HG02884 (cell line): ENCODE data around the gene MAPK12.
"Not testable (repeated sequence)": the region's sequence is repeated elsewhere in the genome, so short reads cannot be mapped to it uniquely, and the experiment has no call there.

Experiments
- ATAC-seq: cut with Tn5 transposase; IDR thresholded peaks from one replicate; pipeline ENCODE4 v1.9.1; 2021; ENCODE audit warnings: mild to moderate bottlenecking, moderate library complexity; ENCODE audit not compliant: unreplicated experiment

The MAPK12 gene

GRCh38 chr22:50217543-50218152, 43.8 kb downstream of the MAPK12 start:
- no peak for ATAC-seq

DNA sequence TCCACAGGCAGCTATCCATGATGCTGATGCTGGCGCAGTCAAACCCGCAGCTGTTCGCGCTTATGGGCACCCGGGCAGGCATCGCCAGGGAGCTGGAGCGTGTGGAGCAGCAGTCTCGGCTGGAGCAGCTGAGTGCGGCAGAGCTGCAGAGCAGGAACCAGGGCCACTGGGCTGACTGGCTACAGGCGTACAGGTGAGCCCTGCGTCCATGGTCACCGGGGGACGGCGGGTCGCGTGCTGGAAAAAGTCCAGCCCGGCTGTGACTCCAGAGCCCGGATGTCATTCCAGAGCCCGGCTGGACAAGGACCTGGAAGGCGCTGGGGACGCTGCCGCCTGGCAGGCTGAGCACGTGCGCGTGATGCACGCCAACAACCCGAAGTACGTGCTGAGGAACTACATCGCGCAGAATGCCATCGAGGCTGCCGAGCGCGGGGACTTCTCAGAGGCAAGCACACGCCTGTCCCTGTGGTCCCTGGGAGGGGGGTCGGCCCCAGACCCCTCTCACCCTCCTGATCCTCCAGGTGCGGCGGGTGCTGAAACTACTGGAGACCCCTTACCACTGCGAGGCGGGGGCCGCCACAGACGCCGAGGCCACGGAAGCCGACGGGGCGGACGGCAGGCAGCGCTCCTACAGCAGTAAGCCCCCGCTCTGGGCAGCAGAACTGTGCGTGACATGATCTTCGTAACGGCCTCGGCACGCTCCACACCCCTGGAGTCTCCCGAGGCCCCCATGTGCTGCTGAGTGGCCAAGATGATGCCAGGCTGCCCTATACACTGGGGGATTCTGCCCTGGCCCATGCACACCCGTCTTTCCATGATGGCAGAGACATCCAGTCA, 44.6 kb downstream of the MAPK12 start:
- ATAC-seq = no peak

- ATAC-seq = no peak
Measured at GRCh38 chr22:50216055-50216683, 45.3 kb downstream of the MAPK12 start.

- no peak for ATAC-seq
Measured at GRCh38 chr22:50215297-50216054, 46.0 kb downstream of the MAPK12 start.

DNA sequence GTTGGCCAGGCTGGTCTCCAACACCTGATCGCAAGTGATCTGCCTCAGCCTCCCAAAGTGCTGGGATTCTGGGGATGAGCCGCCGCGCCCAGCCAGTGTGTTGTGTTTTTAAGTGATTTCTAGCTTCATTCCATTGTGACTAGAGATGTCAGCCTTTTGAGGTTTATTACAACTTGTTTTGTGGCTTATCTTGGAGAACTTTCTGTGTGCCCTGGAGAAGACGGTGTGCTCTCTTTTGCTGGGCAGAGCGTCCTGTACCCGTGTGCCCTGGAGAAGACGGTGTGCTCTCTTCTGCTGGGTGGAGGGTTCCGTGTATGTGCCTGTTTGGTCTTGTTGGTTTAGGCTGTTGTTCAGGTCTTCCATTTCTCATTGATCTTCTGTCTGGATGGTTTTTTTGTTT, 48.2 kb downstream of the MAPK12 start:
- ATAC-seq = no peak

DNA sequence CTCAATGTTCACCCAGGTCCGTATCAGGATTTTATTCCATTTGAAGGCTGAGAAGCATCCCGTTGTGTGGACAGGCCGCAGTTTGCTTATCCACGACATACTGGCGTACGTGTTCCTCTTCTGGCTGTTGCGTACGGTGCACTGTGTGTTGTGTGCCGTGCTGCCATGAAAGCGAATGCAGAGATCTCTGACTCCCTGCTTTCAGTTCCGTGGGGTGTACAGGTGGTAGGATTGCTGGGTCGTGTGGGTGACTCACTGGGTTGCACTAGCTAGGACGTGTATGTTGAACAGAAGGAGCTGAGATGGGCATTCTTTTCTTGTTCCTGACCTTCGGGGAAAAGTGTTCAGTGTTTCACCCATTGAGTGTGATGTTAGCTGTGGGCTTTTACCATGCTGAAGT, 50.3 kb downstream of the MAPK12 start:
- no peak for ATAC-seq

- no peak for ATAC-seq
Measured at GRCh38 chr22:50210378-50211139, 50.9 kb downstream of the MAPK12 start.

- ATAC-seq = no peak
Measured at GRCh38 chr22:50209893-50210292, 51.6 kb downstream of the MAPK12 start.

- no peak for ATAC-seq
Measured at GRCh38 chr22:50208939-50209892, 52.3 kb downstream of the MAPK12 start.

GRCh38 chr22:50208430-50208938, 53.0 kb downstream of the MAPK12 start:
- ATAC-seq = no peak

GRCh38 chr22:50207383-50208140, 53.9 kb downstream of the MAPK12 start:
- ATAC-seq = no peak

DNA sequence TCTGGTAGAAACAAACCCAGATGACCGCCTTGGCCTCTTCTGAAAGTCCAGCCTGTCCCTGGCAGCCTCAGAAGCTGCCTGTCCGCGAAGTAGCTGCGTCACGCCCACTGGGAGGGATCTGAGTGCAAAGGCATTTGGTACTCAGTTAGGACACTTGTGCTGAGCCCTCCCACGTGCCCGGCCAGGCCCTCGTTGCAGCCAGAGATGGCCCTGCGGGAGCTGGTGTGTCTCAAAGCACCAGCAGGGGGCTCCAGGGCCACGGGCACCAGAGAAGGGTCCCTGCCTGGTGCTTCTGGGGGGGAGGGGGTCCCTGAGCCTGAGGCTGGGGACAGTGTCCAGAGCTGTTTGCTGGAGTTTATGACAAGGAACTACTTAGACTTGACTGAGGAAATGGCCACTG, 54.9 kb downstream of the MAPK12 start:
- ATAC-seq = no peak

- ATAC-seq = no peak
Measured at GRCh38 chr22:50205781-50206569, 55.5 kb downstream of the MAPK12 start.

DNA sequence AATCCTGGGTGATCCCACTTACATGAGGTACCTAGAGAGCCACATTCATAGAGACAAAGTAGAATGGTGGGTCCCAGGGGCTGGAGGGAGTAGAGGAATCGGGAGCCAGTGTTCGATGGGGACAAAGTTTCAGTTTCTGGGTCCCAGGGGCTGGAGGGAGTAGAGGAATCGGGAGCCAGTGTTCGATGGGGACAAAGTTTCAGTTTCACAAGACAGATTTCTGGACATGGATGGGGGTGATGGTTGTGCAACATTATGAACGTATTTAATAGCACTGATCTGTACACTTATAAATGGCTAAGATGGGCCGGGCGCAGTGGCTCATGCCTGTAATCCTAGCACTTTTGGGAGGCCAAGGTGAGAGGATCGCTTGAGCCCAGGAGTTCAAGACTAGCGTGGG, 56.5 kb downstream of the MAPK12 start:
- ATAC-seq = not testable (repeated sequence)

- no peak for ATAC-seq
Measured at GRCh38 chr22:50204571-50204970, 56.9 kb downstream of the MAPK12 start.

DNA sequence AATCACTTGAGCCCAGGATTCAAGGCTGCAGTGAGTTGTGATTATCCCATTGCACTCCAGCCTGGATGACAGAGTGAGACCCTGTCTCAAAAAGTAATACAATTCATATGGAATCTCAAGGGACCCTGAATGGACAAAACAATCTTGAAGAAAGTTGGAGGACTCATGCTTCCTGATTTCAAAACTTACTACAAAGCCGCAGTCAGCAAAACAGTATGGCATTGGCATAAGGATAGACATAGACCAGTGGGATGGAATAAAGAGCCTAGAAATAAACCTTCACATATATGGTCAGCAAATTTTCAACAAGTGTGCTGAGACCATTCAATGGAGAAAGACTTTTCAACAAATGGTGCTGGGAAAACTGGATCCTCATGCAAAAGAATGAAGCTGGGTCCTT, 58.2 kb downstream of the MAPK12 start:
- ATAC-seq = no peak
